K562 (cell line): ENCODE data around the gene APOM. TPM values are rescaled to one million over a fixed set of nuclear protein-coding genes. Genes with fewer than 3 reads are reported as not detected.
A peak's percentile ranks its signal among the peaks of the same experiment; 100 is the strongest.

Experiments
- MAZ ChIP-seq, 2 experiments: fragments of 450-650 bp in 1 of 2; sonication (generic) in 1 of 2; formaldehyde crosslinking; IDR thresholded peaks in 1 of 2; conservative IDR thresholded peaks in 1 of 2; 2 replicates each; pipeline versions ENCODE4 v1.4.0 to v1.5.0; 2020; ENCODE audit warnings: mild to moderate bottlenecking in 1 of 2, missing genetic modification reagents in 1 of 2
- RERE ChIP-seq: sonication (generic); formaldehyde crosslinking; IDR thresholded peaks from 2 replicates; pipeline ENCODE4 v1.8.0; 2023; ENCODE audit warnings: missing genetic modification reagents, mild to moderate bottlenecking, borderline replicate concordance
- TBP ChIP-seq: optimal IDR thresholded peaks from 2 replicates; pipeline ENCODE3; 2011; ENCODE audit warnings: low read depth, low read length, improper control_type of control experiment
- ZNF318 ChIP-seq, 2 experiments: fragments of 450-650 bp; IDR thresholded peaks; 2 replicates each; pipeline ENCODE4 v1.6.1; 2016; ENCODE audit warnings: mild to moderate bottlenecking in 2 of 2, borderline replicate concordance in 1 of 2, low read depth in 1 of 2, moderate library complexity in 1 of 2
- polyA plus RNA-seq, 8 experiments: library from polyadenylated mRNA; depleted of rRNA in 4 of 8; stranded (reverse) in 5 of 8; unstranded in 3 of 8; fragments of >200 nt; fragmentation: Nextera tagmentation in 2 of 8; fragmentation: Illumina TruSeq in 1 of 8; extraction: Ambion mirVana in 2 of 8; extraction: Trizol in 1 of 8; gene quantifications; 2 replicates each; pipeline versions ENCODE4 v1.2.1 to v1.2.3, GENCODE V29; 2011 to 2014; ENCODE audit warnings: inconsistent platforms in 1 of 8, missing spikeins in 1 of 8
- total RNA-seq, 7 experiments: library from RNA; depleted of rRNA in 6 of 7; stranded (reverse); fragments of >200 nt in 6 of 7; fragmentation: Illumina TruSeq in 2 of 7; extraction: Trizol in 2 of 7; gene quantifications; 2 replicates each; pipeline versions ENCODE4 v1.2.1 to v1.2.3, GENCODE V29; 2011 to 2021; ENCODE audit warnings: low replicate concordance in 1 of 7
- TF ChIP-seq, protein P1 (sequence below): sonication (generic); formaldehyde crosslinking; IDR thresholded peaks from 2 replicates; pipeline ENCODE4 v1.8.0; 2023; ENCODE audit warnings: mild to moderate bottlenecking, missing genetic modification reagents
- TF ChIP-seq, protein P2 (sequence below): fragments of 450-650 bp; formaldehyde crosslinking; IDR thresholded peaks from 2 replicates; pipeline ENCODE4 v1.4.0; 2022; ENCODE audit warnings: missing genetic modification characterization

The APOM gene
- total and polyA plus RNA-seq, 9 of the 15 experiments (the other 6 are each of a cell fraction or from before 2014, with no cell fraction given) = 5.7 to 24.3 (median 10.4) TPM

DNA sequence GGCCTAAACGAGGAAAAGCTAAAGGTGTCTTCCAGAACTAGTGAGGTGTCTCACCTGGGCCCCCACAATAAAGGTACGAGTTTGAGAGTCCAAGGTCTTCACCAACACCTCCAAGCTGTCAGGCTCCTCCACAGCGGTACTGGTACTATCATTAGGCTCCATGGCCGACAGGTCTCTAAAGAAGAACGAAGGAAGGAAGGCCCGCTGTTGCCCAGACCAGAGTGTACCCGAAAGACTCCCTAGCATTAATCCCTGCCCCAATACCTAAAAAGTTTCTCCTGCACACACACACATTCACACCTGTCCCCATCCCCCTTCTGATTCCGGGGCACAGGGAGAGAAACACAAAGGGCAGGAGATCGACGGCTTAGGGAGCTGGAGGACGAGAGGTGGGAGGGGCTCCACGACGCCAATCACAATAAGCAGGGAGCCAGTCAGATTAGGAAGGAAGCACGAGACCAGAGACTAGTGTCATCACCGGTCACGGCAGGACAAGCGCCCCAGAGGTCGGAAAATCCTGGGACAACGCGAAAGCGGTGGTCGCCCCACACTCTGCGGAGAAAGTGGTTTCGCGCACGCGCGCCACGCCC lies 4.0 kb upstream of the APOM start (continued):
- TF ChIP-seq ZNF318 (IDR thresholded peaks at IDR 0.05; ENCODE audit: borderline replicate concordance in 1 of 2, low read depth in 1 of 2) (no peak; a peak in 1 of 4 replicates), MAZ (CRISPR knock-in tag; conservative IDR thresholded peaks at IDR 0.05 in 1 of 2, IDR thresholded peaks at IDR 0.05 in 1 of 2) (peak in 1 of 2 experiments; percentile 75; a peak in 2 of 4 replicates), RERE (CRISPR knock-in tag) (peak; percentile 36; the same call in 1 of the 2 replicates), TBP (no peak)
- TF ChIP-seq, protein P1, sequence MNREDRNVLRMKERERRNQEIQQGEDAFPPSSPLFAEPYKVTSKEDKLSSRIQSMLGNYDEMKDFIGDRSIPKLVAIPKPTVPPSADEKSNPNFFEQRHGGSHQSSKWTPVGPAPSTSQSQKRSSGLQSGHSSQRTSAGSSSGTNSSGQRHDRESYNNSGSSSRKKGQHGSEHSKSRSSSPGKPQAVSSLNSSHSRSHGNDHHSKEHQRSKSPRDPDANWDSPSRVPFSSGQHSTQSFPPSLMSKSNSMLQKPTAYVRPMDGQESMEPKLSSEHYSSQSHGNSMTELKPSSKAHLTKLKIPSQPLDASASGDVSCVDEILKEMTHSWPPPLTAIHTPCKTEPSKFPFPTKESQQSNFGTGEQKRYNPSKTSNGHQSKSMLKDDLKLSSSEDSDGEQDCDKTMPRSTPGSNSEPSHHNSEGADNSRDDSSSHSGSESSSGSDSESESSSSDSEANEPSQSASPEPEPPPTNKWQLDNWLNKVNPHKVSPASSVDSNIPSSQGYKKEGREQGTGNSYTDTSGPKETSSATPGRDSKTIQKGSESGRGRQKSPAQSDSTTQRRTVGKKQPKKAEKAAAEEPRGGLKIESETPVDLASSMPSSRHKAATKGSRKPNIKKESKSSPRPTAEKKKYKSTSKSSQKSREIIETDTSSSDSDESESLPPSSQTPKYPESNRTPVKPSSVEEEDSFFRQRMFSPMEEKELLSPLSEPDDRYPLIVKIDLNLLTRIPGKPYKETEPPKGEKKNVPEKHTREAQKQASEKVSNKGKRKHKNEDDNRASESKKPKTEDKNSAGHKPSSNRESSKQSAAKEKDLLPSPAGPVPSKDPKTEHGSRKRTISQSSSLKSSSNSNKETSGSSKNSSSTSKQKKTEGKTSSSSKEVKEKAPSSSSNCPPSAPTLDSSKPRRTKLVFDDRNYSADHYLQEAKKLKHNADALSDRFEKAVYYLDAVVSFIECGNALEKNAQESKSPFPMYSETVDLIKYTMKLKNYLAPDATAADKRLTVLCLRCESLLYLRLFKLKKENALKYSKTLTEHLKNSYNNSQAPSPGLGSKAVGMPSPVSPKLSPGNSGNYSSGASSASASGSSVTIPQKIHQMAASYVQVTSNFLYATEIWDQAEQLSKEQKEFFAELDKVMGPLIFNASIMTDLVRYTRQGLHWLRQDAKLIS = no peak
- TF ChIP-seq, protein P2, sequence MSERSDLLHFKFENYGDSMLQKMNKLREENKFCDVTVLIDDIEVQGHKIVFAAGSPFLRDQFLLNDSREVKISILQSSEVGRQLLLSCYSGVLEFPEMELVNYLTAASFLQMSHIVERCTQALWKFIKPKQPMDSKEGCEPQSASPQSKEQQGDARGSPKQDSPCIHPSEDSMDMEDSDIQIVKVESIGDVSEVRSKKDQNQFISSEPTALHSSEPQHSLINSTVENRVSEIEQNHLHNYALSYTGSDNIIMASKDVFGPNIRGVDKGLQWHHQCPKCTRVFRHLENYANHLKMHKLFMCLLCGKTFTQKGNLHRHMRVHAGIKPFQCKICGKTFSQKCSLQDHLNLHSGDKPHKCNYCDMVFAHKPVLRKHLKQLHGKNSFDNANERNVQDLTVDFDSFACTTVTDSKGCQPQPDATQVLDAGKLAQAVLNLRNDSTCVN = peak; percentile 88
